ENCODE measurements around the gene ITPR1.

The ITPR1 gene

DNA sequence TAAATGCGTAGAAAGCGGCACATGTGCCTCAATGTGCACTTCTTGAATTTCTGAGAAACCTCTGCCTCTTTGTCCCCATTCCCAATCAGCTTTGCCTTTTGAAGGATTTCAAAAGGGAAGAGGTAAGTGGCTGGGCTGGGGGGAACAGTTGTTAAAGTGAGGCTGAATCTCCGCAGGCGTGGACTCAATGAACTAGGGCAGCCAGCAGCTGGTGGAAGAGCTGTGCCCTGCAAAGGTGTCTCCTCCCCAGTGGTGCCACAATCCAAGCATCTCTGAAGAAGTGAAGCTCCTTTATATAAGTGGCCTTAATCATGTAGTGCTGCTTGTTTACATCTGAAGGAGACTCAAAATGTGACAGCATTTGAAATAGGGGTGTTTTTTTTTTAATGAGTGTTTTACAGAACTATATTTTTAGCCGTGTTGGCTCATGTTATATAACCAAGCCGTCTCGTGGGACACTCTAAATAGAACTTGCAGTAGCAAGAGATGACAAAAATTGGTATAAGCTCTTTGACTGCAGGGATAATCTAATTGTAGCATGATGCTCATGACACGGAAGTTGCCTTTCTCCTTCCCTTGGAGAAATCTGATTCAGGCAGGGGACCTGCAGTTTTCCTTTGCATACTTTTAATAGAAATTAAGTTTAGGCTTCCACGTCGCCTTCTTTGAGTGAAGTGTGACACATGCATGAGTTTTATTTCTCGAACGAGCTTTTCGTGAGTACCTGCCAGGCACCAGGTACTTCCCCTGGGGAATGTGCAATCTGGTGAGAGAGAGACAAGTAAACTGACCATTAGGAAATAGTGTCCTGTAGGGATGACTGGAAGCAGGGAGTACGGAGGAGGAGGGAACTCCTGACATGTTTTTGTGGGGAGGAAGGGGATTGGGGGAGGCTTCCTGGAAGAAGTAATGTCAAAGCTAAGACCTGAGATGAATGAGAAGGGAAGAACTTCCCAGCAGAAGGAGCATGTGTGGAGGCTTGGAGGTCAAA, 306.4 kb downstream of the ITPR1 start:
- no peak for FAIRE-seq
- DNase-seq (ENCODE audit: insufficient read length, low spot score) = no peak
- TF ChIP-seq, protein P1, sequence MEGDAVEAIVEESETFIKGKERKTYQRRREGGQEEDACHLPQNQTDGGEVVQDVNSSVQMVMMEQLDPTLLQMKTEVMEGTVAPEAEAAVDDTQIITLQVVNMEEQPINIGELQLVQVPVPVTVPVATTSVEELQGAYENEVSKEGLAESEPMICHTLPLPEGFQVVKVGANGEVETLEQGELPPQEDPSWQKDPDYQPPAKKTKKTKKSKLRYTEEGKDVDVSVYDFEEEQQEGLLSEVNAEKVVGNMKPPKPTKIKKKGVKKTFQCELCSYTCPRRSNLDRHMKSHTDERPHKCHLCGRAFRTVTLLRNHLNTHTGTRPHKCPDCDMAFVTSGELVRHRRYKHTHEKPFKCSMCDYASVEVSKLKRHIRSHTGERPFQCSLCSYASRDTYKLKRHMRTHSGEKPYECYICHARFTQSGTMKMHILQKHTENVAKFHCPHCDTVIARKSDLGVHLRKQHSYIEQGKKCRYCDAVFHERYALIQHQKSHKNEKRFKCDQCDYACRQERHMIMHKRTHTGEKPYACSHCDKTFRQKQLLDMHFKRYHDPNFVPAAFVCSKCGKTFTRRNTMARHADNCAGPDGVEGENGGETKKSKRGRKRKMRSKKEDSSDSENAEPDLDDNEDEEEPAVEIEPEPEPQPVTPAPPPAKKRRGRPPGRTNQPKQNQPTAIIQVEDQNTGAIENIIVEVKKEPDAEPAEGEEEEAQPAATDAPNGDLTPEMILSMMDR (IDR thresholded peaks at IDR 0.05; ENCODE audit: insufficient read depth, missing control alignments) = no peak

DNA sequence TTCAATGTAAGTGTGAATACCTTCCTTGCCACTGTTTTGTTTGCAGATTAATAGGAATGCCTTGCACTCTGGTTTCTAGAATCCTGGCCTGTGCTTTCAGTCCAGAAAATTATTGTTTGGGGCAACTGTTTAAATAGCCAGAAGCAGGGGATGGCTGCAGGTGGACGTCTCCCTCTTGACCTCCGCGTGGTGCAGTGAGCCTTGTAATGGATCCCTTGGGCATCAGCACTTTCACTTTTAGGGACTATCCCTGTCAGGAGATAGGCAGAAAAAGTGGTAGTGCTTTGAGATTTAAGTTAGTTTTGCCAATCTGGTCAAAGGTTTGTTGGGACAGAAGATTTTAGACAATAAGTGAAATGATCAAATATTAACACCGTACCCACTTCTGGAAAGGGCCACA, 307.4 kb downstream of the ITPR1 start:
- DNase-seq (ENCODE audit: insufficient read length, low spot score) (no peak), FAIRE-seq (no peak)
- TF ChIP-seq, protein P1 (IDR thresholded peaks at IDR 0.05; ENCODE audit: insufficient read depth, missing control alignments) = no peak

DNA sequence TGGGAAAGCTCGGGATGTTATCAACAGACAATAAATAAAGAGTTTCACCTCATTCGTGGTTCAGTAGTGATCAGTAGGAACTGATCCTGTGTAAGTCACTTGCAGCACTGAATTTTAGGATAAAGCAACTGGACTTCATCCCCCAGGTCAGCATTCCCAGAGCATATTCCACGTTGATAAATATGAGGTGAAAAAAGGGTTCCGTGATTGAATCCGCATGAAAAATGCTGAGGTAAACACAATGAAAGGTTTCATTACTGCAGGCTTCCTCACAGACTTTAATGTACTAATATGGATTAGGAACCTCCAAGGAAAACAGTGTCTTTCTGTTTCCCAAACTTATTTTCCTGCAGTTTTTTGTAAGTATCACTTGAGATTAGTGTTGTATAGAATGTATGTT, 308.7 kb downstream of the ITPR1 start:
- FAIRE-seq (peak; percentile 16), DNase-seq (ENCODE audit: insufficient read length, low spot score) (no peak)
- TF ChIP-seq, protein P1 (IDR thresholded peaks at IDR 0.05; ENCODE audit: insufficient read depth, missing control alignments) = no peak

DNA sequence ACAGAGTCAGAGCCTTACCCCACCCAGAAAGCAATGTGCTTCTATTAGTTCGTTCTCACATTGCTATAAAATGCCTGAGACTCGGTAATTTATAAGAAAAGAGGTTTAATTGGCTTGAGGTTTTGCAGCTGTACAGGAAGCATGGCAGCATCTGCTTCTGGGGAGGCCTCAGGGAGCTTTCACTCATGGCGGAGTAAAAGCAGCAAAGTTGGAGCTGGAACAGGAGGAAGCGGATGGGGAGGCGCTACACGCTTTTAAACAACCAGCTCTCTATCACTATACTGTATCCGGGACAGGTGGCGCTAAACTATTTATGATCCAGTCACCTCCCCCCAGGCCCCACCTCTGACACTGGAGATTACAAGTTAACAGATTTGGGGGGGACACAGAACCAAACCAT, 309.8 kb downstream of the ITPR1 start:
- TF ChIP-seq, protein P1 (IDR thresholded peaks at IDR 0.05; ENCODE audit: insufficient read depth, missing control alignments) = no peak
- FAIRE-seq (no peak), DNase-seq (ENCODE audit: insufficient read length, low spot score) (no peak)

DNA sequence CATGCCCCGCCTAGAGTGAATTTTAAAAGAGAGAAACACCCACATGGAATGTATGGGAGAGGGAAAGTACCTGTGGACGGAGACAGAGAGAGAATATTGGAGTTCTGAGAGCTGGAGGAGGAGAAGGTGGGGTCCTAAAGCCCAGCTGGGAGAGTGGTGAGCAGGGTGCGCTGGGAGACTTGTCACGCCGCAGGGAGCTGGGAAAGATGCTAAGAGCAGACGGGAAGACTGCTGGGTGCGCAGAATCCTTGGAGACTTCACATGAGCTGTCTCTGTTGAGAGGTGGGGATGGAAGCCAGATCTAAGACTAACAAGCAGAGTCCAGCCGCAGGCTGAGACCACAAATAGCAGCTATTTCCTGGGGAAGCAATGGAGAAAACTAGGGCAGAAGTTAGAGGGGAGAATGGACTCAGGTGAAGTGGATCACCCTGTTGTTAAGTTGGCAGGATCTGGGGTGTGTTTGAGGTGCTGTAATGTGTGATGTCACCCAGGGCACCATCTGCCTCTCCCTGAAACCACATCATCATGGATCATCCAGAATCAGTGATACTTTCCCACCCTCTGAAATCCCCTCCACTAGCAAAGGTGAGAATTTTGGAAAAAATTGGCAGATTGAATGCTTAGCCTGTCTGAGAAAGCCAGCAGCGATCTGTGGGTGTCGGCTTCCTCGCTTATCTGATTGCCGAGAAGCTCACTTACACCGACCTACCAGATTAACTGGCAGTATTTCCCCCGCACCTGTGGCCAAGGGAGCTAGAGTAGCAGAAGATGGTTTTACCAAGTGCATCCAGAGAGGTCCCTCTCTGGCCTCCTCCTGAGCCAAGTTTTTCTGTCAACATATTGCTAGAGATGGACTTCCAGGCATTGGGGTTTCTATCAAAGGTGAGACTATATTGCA, 311.3 kb downstream of the ITPR1 start:
- FAIRE-seq = no peak
- TF ChIP-seq, protein P1 (IDR thresholded peaks at IDR 0.05; ENCODE audit: insufficient read depth, missing control alignments) = no peak
- DNase-seq (ENCODE audit: insufficient read length, low spot score) = no peak

DNA sequence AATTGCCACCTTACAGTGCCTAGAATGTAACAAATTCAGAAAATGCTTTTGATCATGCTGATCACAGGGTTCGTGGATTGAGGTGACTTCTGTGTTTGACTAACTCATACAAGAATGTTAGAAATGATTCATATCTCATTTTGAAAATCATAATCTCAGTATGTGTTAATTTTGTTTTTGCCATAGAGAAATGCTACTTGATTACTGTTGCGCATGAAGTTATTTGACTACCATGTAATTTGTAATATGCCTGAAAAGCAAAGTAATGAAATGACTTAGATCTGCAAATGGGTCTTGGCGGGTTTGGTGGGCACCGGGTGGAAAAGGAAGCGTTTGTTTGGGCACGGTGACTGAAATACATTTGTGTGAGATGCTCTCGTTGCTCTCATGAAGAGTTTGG, 312.5 kb downstream of the ITPR1 start:
- TF ChIP-seq, protein P1 (IDR thresholded peaks at IDR 0.05; ENCODE audit: insufficient read depth, missing control alignments) = no peak
- FAIRE-seq = no peak
- no peak for DNase-seq (ENCODE audit: insufficient read length, low spot score)

Data from D721Med (cell line).